Mucosa of rectum (tissue), 2 donors: ENCODE results near the gene ZNF219.
A peak's percentile ranks its signal among the peaks of the same experiment; 100 is the strongest.

ENCODE experiments used
- H3K27ac ChIP-seq, 2 donors: one replicate each; pipeline ENCODE4 v1.7.0; 2013; ENCODE audit warnings: inconsistent platforms in 2 of 2, low read depth in 2 of 2, low read length in 2 of 2
- H3K27me3 ChIP-seq, 2 donors: one replicate each; pipeline ENCODE4 v1.7.0; 2013; ENCODE audit warnings: low read length in 2 of 2; ENCODE audit not compliant: control insufficient read depth in 2 of 2, insufficient read depth in 2 of 2
- H3K36me3 ChIP-seq, 2 donors: one replicate each; pipeline ENCODE4 v1.7.0; 2013; ENCODE audit warnings: low read length in 2 of 2; ENCODE audit not compliant: control insufficient read depth in 2 of 2, insufficient read depth in 2 of 2
- H3K4me1 ChIP-seq, 2 donors: one replicate each; pipeline ENCODE4 v1.7.0; 2013; ENCODE audit warnings: low read length in 2 of 2, mild to moderate bottlenecking in 1 of 2; ENCODE audit not compliant: control insufficient read depth in 2 of 2, insufficient read depth in 2 of 2
- H3K4me3 ChIP-seq, 2 donors: one replicate each; pipeline ENCODE4 v1.7.0; 2013; ENCODE audit warnings: low read length in 2 of 2
- H3K9ac ChIP-seq, 2 donors: one replicate each; pipeline ENCODE4 v1.7.0; 2013; ENCODE audit warnings: low read length in 2 of 2, low read depth in 1 of 2, mild to moderate bottlenecking in 1 of 2
- H3K9me3 ChIP-seq, 2 donors: one replicate each; pipeline ENCODE4 v1.7.0; 2013; ENCODE audit warnings: low read length in 2 of 2; ENCODE audit not compliant: control insufficient read depth in 2 of 2
- donor health status: healthy.
- donor health status: Normal muscosa, but diverticular disease.

Gene ZNF219

GRCh38 chr14:21112255-21112654 lies 13.8 kb upstream of the ZNF219 start:
- Histone ChIP-seq H3K9ac (no peak overlapping the region), H3K4me3 (no peak overlapping the region), H3K36me3 (no peaks in the 10 kb centered on the region), H3K27ac (no peak overlapping the region), H3K9me3 (no peaks in the 10 kb centered on the region), H3K4me1 (peaks cover 0 to 2% of the 10 kb centered on the region in 2 donors), H3K27me3 (no peaks in the 10 kb centered on the region)

GRCh38 chr14:21109377-21110138 lies 11.1 kb upstream of the ZNF219 start:
- Histone ChIP-seq H3K9ac (no peak overlapping the region), H3K4me1 (peaks cover 15 to 22% of the 10 kb centered on the region in 2 donors), H3K36me3 (no peaks in the 10 kb centered on the region), H3K27ac (no peak overlapping the region), H3K9me3 (no peaks in the 10 kb centered on the region), H3K27me3 (no peaks in the 10 kb centered on the region), H3K4me3 (no peak overlapping the region)

GRCh38 chr14:21108791-21109190 lies 10.3 kb upstream of the ZNF219 start:
- Histone ChIP-seq H3K27ac (no peak overlapping the region), H3K4me1 (peaks cover 21 to 29% of the 10 kb centered on the region in 2 donors), H3K9me3 (no peaks in the 10 kb centered on the region), H3K9ac (no peak overlapping the region), H3K4me3 (no peak overlapping the region), H3K36me3 (no peaks in the 10 kb centered on the region), H3K27me3 (no peaks in the 10 kb centered on the region)

- Histone ChIP-seq H3K27me3 (no peaks in the 10 kb centered on the region), H3K9me3 (no peaks in the 10 kb centered on the region), H3K4me1 (peaks cover 32 to 38% of the 10 kb centered on the region in 2 donors), H3K27ac (peak overlapping the region; percentile 6 to 33), H3K36me3 (no peaks in the 10 kb centered on the region), H3K4me3 (no peak overlapping the region), H3K9ac (no peak overlapping the region)
These were observed 8.9 kb upstream of the ZNF219 start for GRCh38 chr14:21107283-21107800.

GRCh38 chr14:21106498-21107282 lies 8.2 kb upstream of the ZNF219 start:
- Histone ChIP-seq H3K4me3 (peak overlapping the region in 1 of 2 donors; percentile 55), H3K9me3 (no peaks in the 10 kb centered on the region), H3K27me3 (no peaks in the 10 kb centered on the region), H3K9ac (peak overlapping the region in 1 of 2 donors; percentile 26), H3K36me3 (no peaks in the 10 kb centered on the region), H3K27ac (peak overlapping the region; percentile 6 to 33), H3K4me1 (peaks cover 39 to 42% of the 10 kb centered on the region in 2 donors)

DNA sequence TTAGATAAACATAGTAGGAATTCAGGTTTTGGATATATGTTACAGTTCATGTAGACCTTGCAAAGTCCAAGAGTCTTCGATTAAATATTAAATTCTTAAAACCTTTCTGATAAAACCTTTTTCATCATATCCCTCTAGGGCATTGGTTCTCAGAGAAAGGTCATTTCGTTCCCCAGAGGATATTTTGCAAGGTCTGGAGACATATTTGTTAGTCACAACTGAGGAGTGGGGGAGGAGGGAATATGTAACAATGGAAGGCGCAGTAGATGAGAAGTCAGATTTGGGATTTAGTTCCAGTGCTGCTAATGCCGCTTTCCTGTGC lies 7.7 kb upstream of the ZNF219 start:
- no peaks in the 10 kb centered on the region for H3K9me3 ChIP-seq
- no peak overlapping the region for H3K4me3 ChIP-seq
- peaks cover 43 to 44% of the 10 kb centered on the region in 2 donors for H3K4me1 ChIP-seq
- no peaks in the 10 kb centered on the region for H3K27me3 ChIP-seq
- H3K36me3 ChIP-seq = no peaks in the 10 kb centered on the region
- H3K9ac ChIP-seq = no peak overlapping the region
- H3K27ac ChIP-seq = peak overlapping the region in 1 of 2 donors; percentile 18

DNA sequence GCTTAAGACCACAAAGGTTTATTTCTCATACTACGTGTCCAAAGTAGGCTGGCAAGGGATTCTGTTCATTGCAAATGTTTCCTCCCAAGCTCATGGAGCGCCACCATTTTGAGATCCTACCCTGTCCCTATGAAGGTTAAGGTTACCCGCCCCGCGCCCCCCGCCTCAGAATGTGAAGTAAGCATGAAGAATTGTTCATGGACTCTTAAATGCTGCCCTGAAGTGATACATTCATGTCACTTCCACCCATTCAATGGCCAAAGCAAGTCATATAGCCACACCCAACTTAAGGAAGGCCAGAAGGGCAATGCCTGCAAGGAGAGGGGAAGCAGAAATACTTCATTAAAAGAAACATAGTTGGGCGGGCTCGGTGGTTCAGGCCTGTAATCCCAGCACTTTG lies 6.6 kb upstream of the ZNF219 start:
- no peaks in the 10 kb centered on the region for H3K36me3 ChIP-seq
- H3K4me1 ChIP-seq = peaks cover 43 to 54% of the 10 kb centered on the region in 2 donors
- H3K9me3 ChIP-seq = no peaks in the 10 kb centered on the region
- peak overlapping the region; percentile 97 to 99 for H3K27ac ChIP-seq
- H3K27me3 ChIP-seq = no peaks in the 10 kb centered on the region
- H3K9ac ChIP-seq = peak overlapping the region; percentile 49 to 90
- H3K4me3 ChIP-seq = peak overlapping the region; percentile 82 to 85

DNA sequence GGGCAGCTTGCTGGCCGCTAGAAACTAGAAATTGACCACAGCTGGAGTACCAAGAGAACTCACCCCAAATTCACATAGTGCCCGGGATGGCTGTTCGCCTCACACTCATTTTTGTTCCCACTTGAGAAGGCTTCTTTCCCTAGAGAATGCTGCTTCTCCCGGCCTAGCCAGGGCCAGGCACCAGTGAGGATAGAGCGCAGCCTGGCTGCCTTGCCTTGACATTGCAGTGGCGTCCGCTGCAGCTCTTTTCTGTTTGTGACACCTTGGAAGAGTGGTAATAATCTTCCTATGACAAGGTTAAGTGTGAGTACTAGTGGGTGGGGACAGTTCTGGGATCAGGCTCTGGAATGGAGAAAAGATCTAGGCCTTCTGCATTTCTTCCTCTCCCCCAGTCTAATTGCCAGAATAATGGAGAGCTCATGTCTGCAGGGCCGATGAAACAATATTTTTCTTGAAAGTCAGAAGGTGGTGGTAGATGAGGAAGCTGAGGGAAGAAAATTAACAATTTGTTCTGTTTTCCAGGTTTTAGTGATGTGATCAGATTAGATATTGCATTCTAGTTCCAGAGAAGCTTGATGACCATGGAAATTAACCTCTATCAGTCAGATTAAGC lies 6.1 kb upstream of the ZNF219 start:
- peaks cover 45 to 60% of the 10 kb centered on the region in 2 donors for H3K4me1 ChIP-seq
- no peaks in the 10 kb centered on the region for H3K36me3 ChIP-seq
- peak overlapping the region; percentile 97 to 99 for H3K27ac ChIP-seq
- H3K4me3 ChIP-seq = peak overlapping the region; percentile 82 to 85
- H3K9me3 ChIP-seq = no peaks in the 10 kb centered on the region
- H3K27me3 ChIP-seq = no peaks in the 10 kb centered on the region
- peak overlapping the region; percentile 88 to 90 for H3K9ac ChIP-seq

GRCh38 chr14:21103710-21104447 lies 5.4 kb upstream of the ZNF219 start:
- peak overlapping the region; percentile 82 to 85 for H3K4me3 ChIP-seq
- H3K9ac ChIP-seq = peak overlapping the region; percentile 88 to 90
- no peaks in the 10 kb centered on the region for H3K9me3 ChIP-seq
- H3K4me1 ChIP-seq = peaks cover 52 to 67% of the 10 kb centered on the region in 2 donors
- peak overlapping the region; percentile 97 to 99 for H3K27ac ChIP-seq
- no peaks in the 10 kb centered on the region for H3K36me3 ChIP-seq
- no peaks in the 10 kb centered on the region for H3K27me3 ChIP-seq
